Measurements from ENCODE around the gene PRSS57. TPM values are rescaled to one million over a fixed set of nuclear protein-coding genes. Genes with fewer than 3 reads are reported as not detected.
A peak's percentile ranks its signal among the peaks of the same experiment; 100 is the strongest.

PRSS57 gene
- total and polyA plus RNA-seq, 2 of the 13 experiments (the other 11 are each of a cell fraction or from before 2014, with no cell fraction given) = 0.12 TPM; not detected in 1

GRCh38 chr19:662207-662961 lies 32.9 kb downstream of the PRSS57 start (continued):
- TF ChIP-seq ZNF607 (CRISPR knock-in tag; IDR thresholded peaks at IDR 0.05; ENCODE audit: borderline replicate concordance) (no peak), NCOA1 (CRISPR knock-in tag; IDR thresholded peaks at IDR 0.05) (no peak), ARID2 (CRISPR knock-in tag; IDR thresholded peaks at IDR 0.05; ENCODE audit: borderline replicate concordance) (no peak), PHF20 (CRISPR knock-in tag; IDR thresholded peaks at IDR 0.05) (no peak; the same call in 1 of the 2 replicates), THAP11 (CRISPR knock-in tag; IDR thresholded peaks at IDR 0.05) (peak; percentile 28; the same call in 1 of the 2 replicates), ZNF431 (CRISPR knock-in tag; IDR thresholded peaks at IDR 0.05; ENCODE audit: borderline replicate concordance, low read depth) (0 out of 2 replicates have a peak, but pooled peaks have one; percentile 10)
- TF ChIP-seq, protein P1, sequence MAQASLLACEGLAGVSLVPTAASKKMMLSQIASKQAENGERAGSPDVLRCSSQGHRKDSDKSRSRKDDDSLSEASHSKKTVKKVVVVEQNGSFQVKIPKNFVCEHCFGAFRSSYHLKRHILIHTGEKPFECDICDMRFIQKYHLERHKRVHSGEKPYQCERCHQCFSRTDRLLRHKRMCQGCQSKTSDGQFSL (CRISPR knock-in tag; IDR thresholded peaks at IDR 0.05) = no peak
- TF ChIP-seq, protein P2, sequence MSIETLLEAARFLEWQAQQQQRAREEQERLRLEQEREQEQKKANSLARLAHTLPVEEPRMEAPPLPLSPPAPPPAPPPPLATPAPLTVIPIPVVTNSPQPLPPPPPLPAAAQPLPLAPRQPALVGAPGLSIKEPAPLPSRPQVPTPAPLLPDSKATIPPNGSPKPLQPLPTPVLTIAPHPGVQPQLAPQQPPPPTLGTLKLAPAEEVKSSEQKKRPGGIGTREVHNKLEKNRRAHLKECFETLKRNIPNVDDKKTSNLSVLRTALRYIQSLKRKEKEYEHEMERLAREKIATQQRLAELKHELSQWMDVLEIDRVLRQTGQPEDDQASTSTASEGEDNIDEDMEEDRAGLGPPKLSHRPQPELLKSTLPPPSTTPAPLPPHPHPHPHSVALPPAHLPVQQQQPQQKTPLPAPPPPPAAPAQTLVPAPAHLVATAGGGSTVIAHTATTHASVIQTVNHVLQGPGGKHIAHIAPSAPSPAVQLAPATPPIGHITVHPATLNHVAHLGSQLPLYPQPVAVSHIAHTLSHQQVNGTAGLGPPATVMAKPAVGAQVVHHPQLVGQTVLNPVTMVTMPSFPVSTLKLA (IDR thresholded peaks at IDR 0.05) = no peak

DNA sequence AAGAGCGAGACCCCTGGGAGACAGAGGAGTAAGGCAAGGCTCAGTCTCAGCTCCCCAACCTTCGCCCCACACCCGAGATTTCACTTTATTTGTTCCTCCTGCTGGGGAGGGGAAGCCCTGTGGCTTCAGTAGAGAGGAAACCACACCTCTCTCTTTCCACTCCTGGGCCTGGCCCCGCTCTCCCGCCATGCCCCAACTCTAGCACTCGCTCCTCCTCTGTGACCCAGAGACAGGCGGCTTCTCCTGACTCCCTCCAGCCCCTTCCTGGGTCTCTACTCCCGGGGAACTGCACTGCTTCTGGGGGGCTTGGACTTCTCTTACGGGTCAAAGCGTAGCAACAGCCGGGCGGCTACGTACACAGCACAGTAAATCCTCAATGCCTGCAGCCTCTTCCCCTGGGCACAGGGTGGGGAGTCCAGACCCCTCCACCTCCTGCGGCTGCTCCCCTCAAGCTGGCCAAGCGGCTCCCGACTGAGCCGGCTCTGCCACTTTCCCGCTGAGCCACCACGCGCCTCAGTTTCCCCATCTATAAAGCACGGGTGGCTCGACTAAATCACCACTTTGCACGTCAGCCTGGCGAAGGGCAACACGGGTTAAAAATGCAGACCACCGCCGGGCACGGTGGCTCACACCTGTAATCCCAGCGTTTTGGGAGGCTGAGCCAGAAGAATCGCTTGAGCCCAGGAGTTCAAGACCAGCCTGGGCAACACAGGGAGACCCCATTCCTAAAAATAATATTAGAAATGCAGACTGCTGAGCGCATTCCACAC lies 33.6 kb downstream of the PRSS57 start:
- H3K27me3 ChIP-seq (ENCODE audit: control insufficient read depth in 1 of 2, insufficient read depth in 2 of 2, low read length in 2 of 2) = no peaks in the 10 kb centered on the region; a peak in 1 of 5 replicates
- peak overlapping the region; percentile 83 for H3K4me2 ChIP-seq (ENCODE audit: low read depth, low read length)
- no peak for DNase-seq (ENCODE audit: low spot score)
- peak overlapping the region; percentile 76 to 99 (median 96) for H3K4me3 ChIP-seq (replicated peaks in 1 of 3; ENCODE audit: insufficient read depth in 1 of 3, low read depth in 2 of 3, low read length in 3 of 3)
- peaks cover 63% of the 10 kb centered on the region for H3K79me2 ChIP-seq (ENCODE audit: insufficient read depth, low read length)
- peaks cover 49% of the 10 kb centered on the region for H4K20me1 ChIP-seq (ENCODE audit: insufficient read depth, low read length)
- peak overlapping the region; percentile 91 for H3K9ac ChIP-seq (ENCODE audit: insufficient read depth, low read depth, low read length)
- H3K36me3 ChIP-seq (replicated peaks in 1 of 2; ENCODE audit: control insufficient read depth in 1 of 2, insufficient read depth in 2 of 2, low read length in 2 of 2) = peaks cover 4 to 20% of the 10 kb centered on the region in 2 experiments; a peak in 4 of 5 replicates
- intact Hi-C loops (cut with micrococcal nuclease; ENCODE audit: unreplicated experiment) = loop anchor here (10.0 kb wide), 2 partner anchors 77 to 263 kb away; partner anchors contain the start of genes ARID3A and HCN2
- ChIA-PET CTCF (ENCODE audit: low intra/inter-chr PET ratio, low total read pairs) (no interaction called here), POLR2A (interaction anchor here (0.8 to 2.8 kb wide), 12 partner anchors 9 to 129 kb away, joined by 3 to 21 read pairs (median 4); partner anchors contain the start of genes FSTL3 and POLRMT)
- no peak for FAIRE-seq
- peak overlapping the region; percentile 96 for H3K27ac ChIP-seq (ENCODE audit: extremely low read length, insufficient read depth, low read length)
- ATAC-seq = peak; percentile 21
- 1% methylated on average over 29 of the region's 31 CpGs for WGBS (ENCODE audit: low lambda C conversion rate)
- no peaks in the 10 kb centered on the region for H3K9me3 ChIP-seq (ENCODE audit: low read length)
- H3K4me1 ChIP-seq (ENCODE audit: insufficient read depth, low read length) = peaks cover 57% of the 10 kb centered on the region
- in situ Hi-C loops (cut with HindIII; ENCODE audit: extremely low pct_ligation_motif_present, low pct_unique_long_range_greater_than_20kb) = no loop called here
- H2AFZ ChIP-seq (ENCODE audit: low read length) = no peak overlapping the region
- TSS peak; percentile 90 for BruUV-seq (replicated peaks)
- TF ChIP-seq ADNP (CRISPR knock-in tag; IDR thresholded peaks at IDR 0.05) (no peak), ZFP82 (CRISPR knock-in tag; IDR thresholded peaks at IDR 0.05; ENCODE audit: borderline replicate concordance) (0 out of 2 replicates have a peak, but pooled peaks have one; percentile 47), HES4 (CRISPR knock-in tag; IDR thresholded peaks at IDR 0.05; ENCODE audit: borderline replicate concordance) (0 out of 2 replicates have a peak, but pooled peaks have one; percentile 9), ZBTB46 (CRISPR knock-in tag; IDR thresholded peaks at IDR 0.05; ENCODE audit: borderline replicate concordance) (no peak)

All from HepG2 (cell line).